ENCODE results near the gene ZNF783. TPM values are rescaled to one million over a fixed set of nuclear protein-coding genes. Genes with fewer than 3 reads are reported as not detected.
"Not testable (repeated sequence)": the region's sequence is repeated elsewhere in the genome, so short reads cannot be mapped to it uniquely, and the experiment has no call there.

The ZNF783 gene
- total RNA-seq, 1 donor from 2014 or later, result 19.0 TPM

DNA sequence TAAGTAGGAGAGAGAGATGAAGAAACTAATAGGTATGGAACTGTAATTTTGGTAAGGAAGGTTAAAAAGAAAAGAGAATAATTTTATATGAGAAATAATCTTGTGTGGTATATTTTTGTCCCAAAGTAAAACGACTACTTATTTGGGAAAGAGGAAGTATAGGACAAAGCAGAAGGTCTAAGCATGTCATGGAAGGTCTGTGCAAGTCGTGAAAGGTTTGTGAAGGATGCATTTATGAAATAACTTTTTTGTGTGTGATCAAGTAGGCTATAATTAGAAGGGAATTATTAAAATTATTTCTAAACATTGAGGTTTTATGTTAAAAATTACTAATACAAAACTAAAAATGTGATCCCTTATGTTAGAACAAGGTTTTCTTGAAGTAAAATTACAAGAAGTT lies 63.3 kb downstream of the ZNF783 start:
- peaks cover 3% of the 10 kb centered on the region for H3K27me3 Mint-ChIP-seq (ENCODE audit: low read depth)
- H3K4me1 Mint-ChIP-seq (ENCODE audit: low read depth), result peaks cover 15% of the 10 kb centered on the region
- peaks cover 4% of the 10 kb centered on the region for H3K9me3 Mint-ChIP-seq (ENCODE audit: low read depth)
- TF ChIP-seq, protein P1, sequence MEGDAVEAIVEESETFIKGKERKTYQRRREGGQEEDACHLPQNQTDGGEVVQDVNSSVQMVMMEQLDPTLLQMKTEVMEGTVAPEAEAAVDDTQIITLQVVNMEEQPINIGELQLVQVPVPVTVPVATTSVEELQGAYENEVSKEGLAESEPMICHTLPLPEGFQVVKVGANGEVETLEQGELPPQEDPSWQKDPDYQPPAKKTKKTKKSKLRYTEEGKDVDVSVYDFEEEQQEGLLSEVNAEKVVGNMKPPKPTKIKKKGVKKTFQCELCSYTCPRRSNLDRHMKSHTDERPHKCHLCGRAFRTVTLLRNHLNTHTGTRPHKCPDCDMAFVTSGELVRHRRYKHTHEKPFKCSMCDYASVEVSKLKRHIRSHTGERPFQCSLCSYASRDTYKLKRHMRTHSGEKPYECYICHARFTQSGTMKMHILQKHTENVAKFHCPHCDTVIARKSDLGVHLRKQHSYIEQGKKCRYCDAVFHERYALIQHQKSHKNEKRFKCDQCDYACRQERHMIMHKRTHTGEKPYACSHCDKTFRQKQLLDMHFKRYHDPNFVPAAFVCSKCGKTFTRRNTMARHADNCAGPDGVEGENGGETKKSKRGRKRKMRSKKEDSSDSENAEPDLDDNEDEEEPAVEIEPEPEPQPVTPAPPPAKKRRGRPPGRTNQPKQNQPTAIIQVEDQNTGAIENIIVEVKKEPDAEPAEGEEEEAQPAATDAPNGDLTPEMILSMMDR (IDR thresholded peaks at IDR 0.05), result no peak
- no peak overlapping the region for H3K27ac Mint-ChIP-seq (ENCODE audit: unreplicated experiment)
- no peak for DNase-seq (ENCODE audit: low spot score)
- no peaks in the 10 kb centered on the region for H3K36me3 Mint-ChIP-seq (ENCODE audit: low read depth)
- no peak overlapping the region for H3K4me3 Mint-ChIP-seq (ENCODE audit: unreplicated experiment)

DNA sequence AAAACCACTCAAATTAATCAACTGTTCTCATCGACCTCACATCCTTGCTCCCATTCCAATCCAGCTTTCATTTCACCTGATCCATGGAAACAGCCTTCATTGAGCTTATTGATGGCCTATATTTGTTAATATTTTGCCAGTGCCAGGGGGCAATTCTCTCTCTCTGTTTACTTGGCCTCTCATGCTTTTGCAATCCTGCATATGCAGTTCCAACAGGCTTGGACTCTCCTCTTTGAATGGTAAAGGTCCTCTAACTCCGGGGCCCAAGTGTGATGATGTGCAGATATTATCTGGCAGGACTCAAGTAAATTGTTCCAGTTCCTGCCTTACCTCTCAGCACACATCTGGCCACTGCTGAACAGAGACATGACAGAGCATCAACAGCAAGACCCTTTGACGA lies 67.3 kb downstream of the ZNF783 start:
- TF ChIP-seq, protein P1 (IDR thresholded peaks at IDR 0.05), result no peak
- H3K4me1 Mint-ChIP-seq (ENCODE audit: low read depth), result peaks cover 3% of the 10 kb centered on the region
- peaks cover 8% of the 10 kb centered on the region for H3K27me3 Mint-ChIP-seq (ENCODE audit: low read depth)
- peaks cover 2% of the 10 kb centered on the region for H3K36me3 Mint-ChIP-seq (ENCODE audit: low read depth)
- peaks cover 10% of the 10 kb centered on the region for H3K9me3 Mint-ChIP-seq (ENCODE audit: low read depth)
- H3K27ac Mint-ChIP-seq (ENCODE audit: unreplicated experiment), result no peak overlapping the region
- no peak overlapping the region for H3K4me3 Mint-ChIP-seq (ENCODE audit: unreplicated experiment)
- no peak for DNase-seq (ENCODE audit: low spot score)

DNA sequence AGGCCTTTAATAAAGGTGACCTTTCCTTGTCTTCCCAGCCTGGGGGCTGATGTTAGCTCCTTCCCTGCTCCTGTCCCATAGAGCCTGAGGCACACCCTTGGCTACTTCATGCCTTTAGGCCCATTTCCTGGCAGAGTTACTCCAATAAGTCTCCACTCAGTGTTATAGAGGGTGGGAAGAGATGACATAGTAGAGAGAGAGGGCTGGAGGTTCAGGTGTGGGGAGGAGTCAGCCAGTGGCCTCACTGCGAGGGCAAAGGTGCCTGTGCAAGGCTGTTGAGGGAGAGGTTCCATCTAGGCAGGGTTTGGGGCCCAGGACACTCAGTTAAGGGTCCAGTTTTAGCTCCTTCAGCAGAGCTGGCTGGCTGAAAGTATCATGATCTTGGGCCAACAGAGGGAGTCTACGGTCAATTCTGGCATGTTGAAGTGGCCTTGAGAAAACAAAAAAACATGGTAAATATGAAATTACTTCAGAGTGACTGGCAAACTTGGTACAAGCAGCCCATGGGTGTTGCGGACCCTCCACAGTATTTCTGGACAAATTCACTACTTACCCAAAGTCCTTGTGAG lies 67.9 kb downstream of the ZNF783 start:
- Mint-ChIP-seq H3K27me3 (ENCODE audit: low read depth) (peaks cover 8% of the 10 kb centered on the region), H3K27ac (ENCODE audit: unreplicated experiment) (no peak overlapping the region), H3K4me1 (ENCODE audit: low read depth) (peaks cover 8% of the 10 kb centered on the region), H3K36me3 (ENCODE audit: low read depth) (peaks cover 2% of the 10 kb centered on the region), H3K4me3 (ENCODE audit: unreplicated experiment) (no peak overlapping the region), H3K9me3 (ENCODE audit: low read depth) (peaks cover 10% of the 10 kb centered on the region)
- no peak for DNase-seq (ENCODE audit: low spot score)
- TF ChIP-seq, protein P1 (IDR thresholded peaks at IDR 0.05), result no peak

DNA sequence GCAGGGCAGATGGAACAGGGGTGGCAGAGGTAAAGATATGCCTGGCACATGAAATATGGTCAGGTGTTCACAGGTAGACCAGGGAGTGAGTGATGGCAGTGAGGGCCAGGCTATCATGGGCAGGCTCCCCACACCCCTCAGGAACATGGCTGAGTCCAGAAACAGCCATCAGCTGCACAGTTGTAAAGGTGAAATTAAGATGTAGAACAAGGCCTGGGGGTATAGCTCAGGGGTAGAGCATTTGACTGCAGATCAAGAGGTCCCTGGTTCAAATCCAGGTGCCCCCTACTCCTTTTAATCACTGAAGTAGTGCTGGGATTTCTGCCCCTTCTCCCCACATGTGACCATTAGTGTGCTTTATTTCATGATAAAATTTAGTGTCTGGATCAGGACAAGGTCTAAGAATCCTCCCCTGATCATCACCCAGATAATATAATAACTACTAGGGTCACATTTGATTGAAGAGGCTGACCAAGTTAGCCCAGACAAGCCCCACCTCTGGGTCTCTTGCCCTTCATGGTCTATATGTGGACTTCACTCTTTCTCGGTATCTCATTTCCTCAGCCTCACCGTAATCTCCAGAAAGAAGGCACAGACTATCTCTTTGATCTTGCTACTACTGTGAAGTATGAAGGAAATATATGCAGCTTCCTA lies 69.0 kb downstream of the ZNF783 start:
- H3K9me3 Mint-ChIP-seq (ENCODE audit: low read depth), result peaks cover 10% of the 10 kb centered on the region
- no peak overlapping the region for H3K4me3 Mint-ChIP-seq (ENCODE audit: unreplicated experiment)
- H3K27ac Mint-ChIP-seq (ENCODE audit: unreplicated experiment), result no peak overlapping the region
- peaks cover 8% of the 10 kb centered on the region for H3K27me3 Mint-ChIP-seq (ENCODE audit: low read depth)
- H3K4me1 Mint-ChIP-seq (ENCODE audit: low read depth), result peaks cover 14% of the 10 kb centered on the region
- no peak for DNase-seq (ENCODE audit: low spot score)
- TF ChIP-seq, protein P1 (IDR thresholded peaks at IDR 0.05), result no peak
- H3K36me3 Mint-ChIP-seq (ENCODE audit: low read depth), result peaks cover 2% of the 10 kb centered on the region

DNA sequence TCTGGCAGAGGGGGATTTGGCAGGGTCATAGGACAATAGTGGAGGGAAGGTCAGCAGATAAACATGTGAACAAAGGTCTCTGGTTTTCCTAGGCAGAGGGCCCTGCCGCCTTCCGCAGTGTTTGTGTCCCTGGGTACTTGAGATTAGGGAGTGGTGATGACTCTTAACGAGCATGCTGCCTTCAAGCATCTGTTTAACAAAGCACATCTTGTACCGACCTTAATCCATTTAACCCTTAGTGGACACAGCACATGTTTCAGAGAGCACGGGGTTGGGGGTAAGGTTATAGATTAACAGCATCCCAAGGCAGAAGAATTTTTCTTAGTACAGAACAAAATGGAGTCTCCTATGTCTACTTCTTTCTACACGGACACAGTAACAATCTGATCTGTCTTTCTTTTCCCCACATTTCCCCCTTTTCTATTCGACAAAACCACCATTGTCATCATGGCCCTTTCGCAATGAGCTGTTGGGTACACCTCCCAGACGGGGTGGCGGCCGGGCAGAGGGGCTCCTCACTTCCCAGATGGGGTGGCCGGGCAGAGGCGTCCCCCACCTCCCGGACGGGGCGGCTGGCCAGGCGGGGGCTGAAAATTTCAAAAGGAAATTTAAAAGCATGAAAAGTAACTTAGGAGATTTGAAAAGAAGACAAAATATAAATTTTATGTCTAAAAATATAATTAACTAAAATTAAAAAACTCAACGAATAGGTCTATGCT lies 70.8 kb downstream of the ZNF783 start:
- H3K9me3 Mint-ChIP-seq (ENCODE audit: low read depth), result peaks cover 16% of the 10 kb centered on the region
- not testable (repeated sequence) for H3K4me3 Mint-ChIP-seq (ENCODE audit: unreplicated experiment); DNase-seq (ENCODE audit: low spot score); H3K27me3 Mint-ChIP-seq (ENCODE audit: low read depth); H3K27ac Mint-ChIP-seq (ENCODE audit: unreplicated experiment); H3K36me3 Mint-ChIP-seq (ENCODE audit: low read depth)
- peaks cover 14% of the 10 kb centered on the region for H3K4me1 Mint-ChIP-seq (ENCODE audit: low read depth)
